VCaP (cell line): Measurements from ENCODE around the gene GTF3C1.

Experiments used
- H3K27ac ChIP-seq: fragments of 450-650 bp; 2 replicates; pipeline ENCODE4 v1.5.1; 2017
- TF ChIP-seq, protein P1 (sequence below): fragments of 450-650 bp; conservative IDR thresholded peaks from 2 replicates; pipeline ENCODE4 v1.5.1; 2017; ENCODE audit warnings: mild to moderate bottlenecking, moderate library complexity

The GTF3C1 gene

DNA sequence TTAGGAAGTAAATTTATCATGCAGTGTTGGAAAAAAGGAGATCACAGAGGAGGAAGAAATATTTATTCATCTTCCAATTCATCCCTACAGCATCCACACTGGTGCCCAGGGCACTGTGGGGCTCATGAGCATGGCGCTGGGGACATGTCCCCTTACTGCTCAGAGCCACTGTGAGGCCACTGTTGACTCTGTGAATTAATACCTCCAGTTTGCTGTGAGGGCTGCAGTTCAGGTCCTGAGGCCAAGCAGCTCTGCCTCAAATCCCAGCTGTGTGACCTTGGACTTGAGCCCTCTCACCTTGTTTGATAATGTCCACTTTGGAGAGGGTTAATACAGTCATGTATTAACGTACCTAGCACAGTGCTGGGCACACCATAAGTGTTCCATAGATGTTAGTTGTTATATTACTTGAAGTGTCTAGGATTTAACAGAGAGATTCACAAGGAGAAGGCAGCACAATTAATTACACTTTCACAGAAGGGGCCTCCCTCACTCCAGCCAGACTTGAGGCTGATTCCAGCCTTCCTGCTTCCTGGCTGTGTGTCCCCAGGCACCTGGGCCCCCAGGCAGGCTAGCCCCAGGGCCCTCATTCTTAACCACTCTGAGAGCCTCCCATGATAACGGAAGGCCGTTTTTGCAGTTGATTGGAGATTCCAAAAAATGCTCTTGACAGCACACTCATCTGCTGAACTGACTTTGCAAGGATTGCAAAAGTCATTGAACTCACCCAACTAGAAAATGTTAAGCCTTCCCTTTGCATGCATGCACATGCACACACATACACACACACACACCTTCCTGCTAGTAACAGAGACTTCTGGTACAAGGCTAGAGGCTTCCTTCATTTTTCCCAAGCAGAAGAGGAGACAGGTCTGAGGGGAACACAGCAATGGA, 29.6 kb upstream of the GTF3C1 start:
- no peak overlapping the region for H3K27ac ChIP-seq
- TF ChIP-seq, protein P1, sequence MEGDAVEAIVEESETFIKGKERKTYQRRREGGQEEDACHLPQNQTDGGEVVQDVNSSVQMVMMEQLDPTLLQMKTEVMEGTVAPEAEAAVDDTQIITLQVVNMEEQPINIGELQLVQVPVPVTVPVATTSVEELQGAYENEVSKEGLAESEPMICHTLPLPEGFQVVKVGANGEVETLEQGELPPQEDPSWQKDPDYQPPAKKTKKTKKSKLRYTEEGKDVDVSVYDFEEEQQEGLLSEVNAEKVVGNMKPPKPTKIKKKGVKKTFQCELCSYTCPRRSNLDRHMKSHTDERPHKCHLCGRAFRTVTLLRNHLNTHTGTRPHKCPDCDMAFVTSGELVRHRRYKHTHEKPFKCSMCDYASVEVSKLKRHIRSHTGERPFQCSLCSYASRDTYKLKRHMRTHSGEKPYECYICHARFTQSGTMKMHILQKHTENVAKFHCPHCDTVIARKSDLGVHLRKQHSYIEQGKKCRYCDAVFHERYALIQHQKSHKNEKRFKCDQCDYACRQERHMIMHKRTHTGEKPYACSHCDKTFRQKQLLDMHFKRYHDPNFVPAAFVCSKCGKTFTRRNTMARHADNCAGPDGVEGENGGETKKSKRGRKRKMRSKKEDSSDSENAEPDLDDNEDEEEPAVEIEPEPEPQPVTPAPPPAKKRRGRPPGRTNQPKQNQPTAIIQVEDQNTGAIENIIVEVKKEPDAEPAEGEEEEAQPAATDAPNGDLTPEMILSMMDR: no peak

GRCh38 chr16:27576729-27577128, 27.0 kb upstream of the GTF3C1 start:
- TF ChIP-seq, protein P1: no peak
- H3K27ac ChIP-seq: no peak overlapping the region

- H3K27ac ChIP-seq: peak overlapping the region; percentile 63
Measured at GRCh38 chr16:27572711-27573110, 23.0 kb upstream of the GTF3C1 start.

DNA sequence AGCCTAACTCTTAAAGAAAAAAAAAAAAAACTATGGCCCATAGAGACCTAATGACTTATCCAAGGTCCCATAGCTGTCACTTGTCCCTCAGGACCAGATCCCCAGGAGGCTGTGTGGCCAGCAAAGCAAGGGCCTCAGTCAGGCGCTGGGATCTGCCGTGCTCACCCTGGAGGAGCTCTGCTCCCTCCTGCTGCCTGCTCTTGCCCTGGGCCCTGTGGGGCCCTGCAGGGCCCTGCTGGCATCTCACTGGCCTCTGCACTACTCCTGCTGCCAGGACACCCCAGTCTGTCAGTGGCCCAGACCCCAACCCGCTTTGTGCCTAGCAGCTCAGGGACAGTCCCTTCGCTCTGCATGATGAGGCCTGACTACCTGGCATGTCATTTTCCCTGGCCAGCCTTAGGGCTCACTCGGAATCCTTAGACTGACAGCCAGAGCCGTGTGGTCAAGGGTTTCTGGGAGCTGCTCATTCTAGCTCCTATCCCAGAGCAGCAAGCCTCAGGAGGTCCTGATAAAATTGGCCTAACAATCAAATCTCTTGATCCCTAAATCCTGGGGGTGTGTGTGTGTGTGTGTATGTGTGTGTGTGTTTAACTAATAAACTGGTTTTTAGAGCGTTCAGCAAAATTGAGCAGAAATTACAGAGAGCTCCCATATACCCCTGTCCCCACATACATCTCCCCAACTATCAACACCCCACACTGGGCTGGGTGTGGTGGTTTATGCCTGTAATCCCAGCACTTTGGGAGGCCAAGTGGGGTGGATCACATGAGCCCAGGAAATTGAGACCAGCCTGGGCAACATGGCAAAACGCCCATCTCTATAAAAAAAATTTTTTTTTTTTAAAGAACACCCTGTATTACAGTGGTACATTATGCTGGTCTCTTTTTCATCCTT, 22.0 kb upstream of the GTF3C1 start:
- peak overlapping the region; percentile 63 for H3K27ac ChIP-seq
- TF ChIP-seq, protein P1: no peak

More at GRCh38 chr16:27572711-27573110, 23.0 kb upstream of the GTF3C1 start:
- TF ChIP-seq, protein P1: no peak

GRCh38 chr16:27570986-27571385, 21.3 kb upstream of the GTF3C1 start:
- H3K27ac ChIP-seq: peak overlapping the region; percentile 63

DNA sequence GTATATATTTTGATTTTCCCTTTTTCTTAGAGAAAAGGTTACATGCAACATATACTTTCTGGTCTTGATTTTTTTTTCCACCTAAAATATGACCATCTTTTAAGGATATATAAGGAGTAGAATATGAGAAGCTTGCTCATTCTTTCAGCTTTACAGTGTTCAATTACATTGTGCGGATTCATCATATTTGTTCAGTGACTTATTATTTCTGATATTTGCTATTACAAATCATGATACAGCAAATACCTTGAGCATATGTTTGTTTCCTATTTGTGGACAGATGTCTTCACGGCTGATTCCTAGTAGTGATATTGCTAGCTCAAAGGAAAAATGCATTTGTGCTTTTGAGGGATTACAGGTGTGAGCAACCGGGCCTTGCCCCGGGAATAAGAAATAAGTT, 18.4 kb upstream of the GTF3C1 start:
- no peak overlapping the region for H3K27ac ChIP-seq

GRCh38 chr16:27566417-27566816, 16.7 kb upstream of the GTF3C1 start:
- TF ChIP-seq, protein P1: no peak
- H3K27ac ChIP-seq: no peak overlapping the region

More for the DNA sequence above, 18.4 kb upstream of the GTF3C1 start:
- TF ChIP-seq, protein P1: no peak
